Astrocyte of the cerebellum (primary cell): Measurements from ENCODE around the gene BAIAP2L1.
A peak's percentile ranks its signal among the peaks of the same experiment; 100 is the strongest.

Experiments
- DNase-seq: peaks from one replicate; pipeline ENCODE4 v3.0.0-alpha.2; 2011; ENCODE audit warnings: low read depth
- H3K4me3 ChIP-seq: 2 replicates; pipeline ENCODE4 v1.5.1; 2011; ENCODE audit warnings: mild to moderate bottlenecking, low read depth, low read length, moderate library complexity
- CTCF ChIP-seq: IDR thresholded peaks from 2 replicates; pipeline ENCODE4 v1.5.1; 2012; ENCODE audit warnings: low read length, low read depth, moderate library complexity, mild to moderate bottlenecking; ENCODE audit errors: missing control alignments
- in situ Hi-C: cut with HindIII; loops from 2 replicates; pipeline ENCODE4 v1.10.0; 2017; ENCODE audit warnings: low sequenced_read_pairs

Gene BAIAP2L1

DNA sequence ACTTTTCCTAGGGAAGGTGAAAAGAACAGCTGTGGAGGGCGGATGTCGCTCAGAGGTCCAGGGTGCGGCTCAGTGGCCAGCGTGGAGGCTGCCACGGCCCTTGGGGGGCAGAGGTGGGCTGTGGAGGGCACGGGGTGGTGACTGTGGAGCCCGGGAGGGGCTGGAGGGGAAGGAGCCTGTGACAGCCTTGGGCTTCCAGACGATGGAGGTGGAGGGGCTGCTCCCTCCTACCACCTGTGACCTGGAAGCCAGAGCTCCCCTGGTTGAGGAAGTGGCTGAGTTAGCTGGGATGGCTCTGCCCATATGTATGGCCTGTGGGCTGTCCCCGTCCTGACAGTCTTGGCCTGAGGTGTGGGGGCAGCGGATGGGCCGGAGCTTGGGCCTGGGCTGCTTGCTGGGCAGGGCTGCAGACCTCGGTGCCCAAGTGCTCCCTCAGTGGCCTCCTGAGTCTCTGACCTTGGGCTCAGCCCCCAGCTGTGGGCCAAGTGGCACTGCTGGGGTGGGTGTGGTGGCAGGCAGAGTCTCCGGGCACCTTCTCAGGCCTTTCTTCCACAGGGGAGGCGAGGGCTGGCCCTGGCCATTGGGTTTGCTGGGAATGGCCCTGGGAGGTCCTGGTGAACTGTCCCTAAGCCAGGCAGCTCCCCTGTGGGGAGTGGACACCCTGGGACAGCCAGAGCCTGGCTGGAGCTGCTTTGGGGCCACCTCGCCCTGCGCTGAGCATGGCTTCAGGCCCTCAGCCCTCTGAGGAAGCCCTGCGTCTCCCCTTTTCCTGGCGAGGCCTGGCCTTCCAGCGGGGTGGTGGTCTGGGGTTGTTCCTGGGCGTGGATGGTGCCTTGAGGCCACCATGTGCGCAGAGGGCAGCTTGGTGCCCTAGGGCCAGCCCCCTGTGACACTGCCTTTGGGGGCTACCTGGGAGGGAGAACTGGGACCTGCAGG lies 115.5 kb downstream of the BAIAP2L1 start:
- no peak for DNase-seq
- no peak for TF ChIP-seq CTCF
- in situ Hi-C loops: no loop called here
- peak overlapping the region; percentile 3 for H3K4me3 ChIP-seq

DNA sequence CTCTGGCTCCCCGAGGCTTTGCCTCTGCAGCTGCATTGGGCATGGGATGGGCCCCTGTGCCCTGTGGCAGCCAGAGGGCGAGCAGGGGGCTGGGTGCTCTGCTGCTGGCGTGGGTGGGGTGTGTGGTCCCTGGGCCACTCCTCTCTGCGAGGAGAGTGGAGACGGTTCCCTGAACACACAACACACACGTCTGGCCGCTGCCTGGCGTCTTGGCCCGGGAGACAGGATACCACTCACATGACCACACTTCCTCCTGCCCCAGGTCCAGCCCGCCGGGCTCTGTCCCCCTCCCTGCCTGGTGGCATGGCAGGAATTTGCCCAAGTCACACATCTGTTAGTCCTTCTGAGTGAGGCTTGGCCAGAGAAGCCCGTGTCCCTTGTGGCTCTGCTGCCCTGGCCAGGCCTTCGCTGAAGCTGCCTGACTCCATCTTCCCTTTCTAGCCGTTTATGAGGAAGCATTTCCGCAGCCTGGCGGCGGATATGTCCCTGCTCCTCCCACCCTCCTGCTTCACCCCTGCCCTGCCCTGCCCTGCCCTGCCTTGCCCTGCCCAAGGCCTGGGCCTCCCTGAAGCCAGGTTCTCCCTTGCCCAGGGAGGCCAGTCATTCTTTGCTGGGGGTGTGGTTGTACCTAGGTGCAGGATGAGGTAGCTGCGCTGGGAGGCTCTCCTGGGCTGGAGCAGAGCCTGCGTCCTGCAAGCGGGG lies 116.4 kb downstream of the BAIAP2L1 start:
- H3K4me3 ChIP-seq: peak overlapping the region; percentile 93
- no peak for TF ChIP-seq CTCF
- no peak for DNase-seq
- in situ Hi-C loops: no loop called here

GRCh38 chr7:98283887-98284222 lies 117.0 kb downstream of the BAIAP2L1 start:
- no peak for TF ChIP-seq CTCF
- in situ Hi-C loops: no loop called here
- DNase-seq: no peak
- H3K4me3 ChIP-seq: peak overlapping the region; percentile 93

GRCh38 chr7:98283127-98283886 lies 117.6 kb downstream of the BAIAP2L1 start:
- TF ChIP-seq CTCF: no peak
- peak overlapping the region; percentile 93 for H3K4me3 ChIP-seq
- no peak for DNase-seq
- in situ Hi-C loops: no loop called here

- no peak for DNase-seq
- in situ Hi-C loops: no loop called here
- TF ChIP-seq CTCF: no peak
- H3K4me3 ChIP-seq: peak overlapping the region; percentile 93
Observed at GRCh38 chr7:98282703-98283102, 118.2 kb downstream of the BAIAP2L1 start.
